Mesenchymal stem cell (in vitro differentiated cells and primary cell): ENCODE results near the gene MACROD2.

Source experiments
- DNase-seq: peaks from one replicate; pipeline ENCODE4 v3.0.0-alpha.2; 2013
- H2AFZ ChIP-seq: one replicate; pipeline ENCODE4 v1.6.1; 2013; ENCODE audit warnings: low read depth, mild to moderate bottlenecking, control low read depth, inconsistent platforms, low read length, moderate library complexity
- H2AK5ac ChIP-seq: 2 replicates; pipeline ENCODE4 v1.6.1; 2013; ENCODE audit warnings: low read length, moderate library complexity, mild to moderate bottlenecking, inconsistent platforms; ENCODE audit not compliant: severe bottlenecking
- H2BK120ac ChIP-seq: one replicate; pipeline ENCODE4 v1.6.1; 2013; ENCODE audit warnings: low read depth, mild to moderate bottlenecking, inconsistent platforms, low read length, moderate library complexity
- H2BK12ac ChIP-seq, 2 experiments: one replicate each; pipeline ENCODE4 v1.6.1; 2013; ENCODE audit warnings: inconsistent platforms in 2 of 2, low read length in 2 of 2, mild to moderate bottlenecking in 2 of 2, moderate library complexity in 2 of 2, control low read depth in 1 of 2
- H2BK15ac ChIP-seq: one replicate; pipeline ENCODE4 v1.6.1; 2013; ENCODE audit warnings: mild to moderate bottlenecking, low read depth, inconsistent platforms; ENCODE audit not compliant: poor library complexity, severe bottlenecking
- H2BK5ac ChIP-seq: 2 replicates; pipeline ENCODE4 v1.6.1; 2013; ENCODE audit warnings: low read depth, mild to moderate bottlenecking, low read length, control low read depth, inconsistent platforms; ENCODE audit not compliant: poor library complexity, severe bottlenecking
- H3K14ac ChIP-seq, 2 experiments: one replicate each; pipeline ENCODE4 v1.6.1; 2013; ENCODE audit warnings: inconsistent platforms in 2 of 2, low read length in 2 of 2, control low read depth in 1 of 2, mild to moderate bottlenecking in 1 of 2, moderate library complexity in 1 of 2
- H3K18ac ChIP-seq, 2 experiments: one replicate each; pipeline ENCODE4 v1.6.1; 2013; ENCODE audit warnings: inconsistent platforms in 2 of 2, low read length in 2 of 2, control low read depth in 1 of 2, low read depth in 1 of 2, mild to moderate bottlenecking in 1 of 2
- H3K23ac ChIP-seq, 2 experiments: one replicate each; pipeline ENCODE4 v1.6.1; 2013; ENCODE audit warnings: inconsistent platforms in 2 of 2, low read length in 2 of 2, mild to moderate bottlenecking in 2 of 2, moderate library complexity in 2 of 2, control low read depth in 1 of 2
- H3K27ac ChIP-seq: 2 replicates; pipeline ENCODE4 v1.5.1; 2013; ENCODE audit warnings: mild to moderate bottlenecking, moderate library complexity, low read length, control low read depth, inconsistent platforms; ENCODE audit not compliant: poor library complexity, severe bottlenecking
- H3K27me3 ChIP-seq, 2 experiments: 2 replicates each; pipeline versions ENCODE4 v1.6.1 to v1.7.0; 2013; ENCODE audit warnings: low read length in 2 of 2, mild to moderate bottlenecking in 2 of 2, moderate library complexity in 2 of 2, control low read depth in 1 of 2, inconsistent platforms in 1 of 2; ENCODE audit not compliant: control insufficient read depth in 1 of 2, insufficient read depth in 1 of 2
- H3K36me3 ChIP-seq, 2 experiments: 2 replicates each; pipeline versions ENCODE4 v1.6.1 to v1.7.0; 2013; ENCODE audit warnings: low read length in 2 of 2, control low read depth in 1 of 2, inconsistent platforms in 1 of 2, low read depth in 1 of 2, mild to moderate bottlenecking in 1 of 2; ENCODE audit not compliant: insufficient read depth in 2 of 2, control insufficient read depth in 1 of 2
- H3K4ac ChIP-seq, 2 experiments: one replicate each; pipeline ENCODE4 v1.6.1; 2013; ENCODE audit warnings: inconsistent platforms in 2 of 2, low read length in 2 of 2, mild to moderate bottlenecking in 2 of 2, moderate library complexity in 2 of 2, control low read depth in 1 of 2, low read depth in 1 of 2
- H3K4me1 ChIP-seq: 2 replicates; pipeline ENCODE4 v1.6.1; 2013; ENCODE audit warnings: low read depth, low read length, control low read depth; ENCODE audit not compliant: control insufficient read depth, insufficient read depth
- H3K4me2 ChIP-seq: 2 replicates; pipeline ENCODE4 v1.6.1; 2013; ENCODE audit warnings: low read length, mild to moderate bottlenecking, inconsistent platforms; ENCODE audit not compliant: poor library complexity, severe bottlenecking
- H3K4me3 ChIP-seq, 2 experiments: 2 replicates each; pipeline versions ENCODE4 v1.5.1 to v1.7.0; 2013; ENCODE audit warnings: low read length in 2 of 2, mild to moderate bottlenecking in 2 of 2, control low read depth in 1 of 2, low read depth in 1 of 2; ENCODE audit not compliant: insufficient read depth in 1 of 2
- H3K79me1 ChIP-seq: replicated peaks from 2 replicates; pipeline ENCODE4 v1.6.1; 2013; ENCODE audit warnings: mild to moderate bottlenecking, control low read depth, low read length, inconsistent platforms; ENCODE audit not compliant: poor library complexity, severe bottlenecking
- H3K9ac ChIP-seq: 2 replicates; pipeline ENCODE4 v1.7.0; 2013; ENCODE audit warnings: mild to moderate bottlenecking, low read length, moderate library complexity
- H3K9me3 ChIP-seq: 2 replicates; pipeline ENCODE4 v1.7.0; 2013; ENCODE audit warnings: mild to moderate bottlenecking, low read length; ENCODE audit not compliant: control insufficient read depth
- H4K8ac ChIP-seq: one replicate; pipeline ENCODE4 v1.6.1; 2013; ENCODE audit warnings: inconsistent platforms, mild to moderate bottlenecking, low read length, moderate library complexity
- H4K91ac ChIP-seq: one replicate; pipeline ENCODE4 v1.6.1; 2013; ENCODE audit warnings: mild to moderate bottlenecking, low read length, inconsistent platforms
- WGBS: methylation state at CpG from one replicate; pipeline ENCODE4 v1.1.7; 2013; ENCODE audit warnings: mixed read lengths; 5-methylcytosine and 5-hydroxymethylcytosine counted together

MACROD2 gene

DNA sequence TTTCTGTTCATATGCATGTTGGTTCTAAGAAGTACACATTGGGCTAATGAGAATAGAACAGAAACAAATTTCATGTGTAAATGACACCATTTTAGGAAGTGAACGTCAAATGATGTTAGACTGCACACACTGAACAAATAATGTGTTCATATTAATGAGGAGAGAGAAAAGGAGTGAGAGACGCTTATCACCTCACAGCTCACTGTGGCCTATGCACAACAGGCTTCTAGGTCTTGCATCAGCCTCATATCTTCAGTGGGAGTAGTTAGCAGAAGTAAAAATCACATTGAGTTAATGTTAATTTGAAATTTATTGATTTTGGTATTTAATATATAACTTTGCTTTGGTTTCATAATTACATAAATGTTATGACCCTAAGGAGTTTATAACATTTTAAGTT is 454.9 kb downstream of the MACROD2 start:
- DNase-seq, result no peak
- no peak overlapping the region for H2AFZ ChIP-seq
- H3K23ac ChIP-seq, result no peak overlapping the region
- H2AK5ac ChIP-seq, result no peak overlapping the region
- H3K4me3 ChIP-seq, result no peak overlapping the region
- H2BK15ac ChIP-seq, result no peak overlapping the region
- H3K9ac ChIP-seq, result no peak overlapping the region
- no peak overlapping the region for H2BK12ac ChIP-seq
- H2BK120ac ChIP-seq, result no peak overlapping the region
- H3K18ac ChIP-seq, result no peak overlapping the region
- no peaks in the 10 kb centered on the region for H3K27me3 ChIP-seq
- no peak overlapping the region for H4K8ac ChIP-seq
- no peak overlapping the region for H3K4ac ChIP-seq
- H3K4me2 ChIP-seq, result no peak overlapping the region
- H3K4me1 ChIP-seq, result no peaks in the 10 kb centered on the region
- no peak overlapping the region for H2BK5ac ChIP-seq
- H3K79me1 ChIP-seq, result no peaks in the 10 kb centered on the region
- whole genome bisulfite sequencing, result 86% methylated on average over 2 of the region's 2 CpGs
- no peak overlapping the region for H4K91ac ChIP-seq
- no peak overlapping the region for H3K14ac ChIP-seq
- no peaks in the 10 kb centered on the region for H3K36me3 ChIP-seq
- no peak overlapping the region for H3K27ac ChIP-seq
- H3K9me3 ChIP-seq, result no peaks in the 10 kb centered on the region

DNA sequence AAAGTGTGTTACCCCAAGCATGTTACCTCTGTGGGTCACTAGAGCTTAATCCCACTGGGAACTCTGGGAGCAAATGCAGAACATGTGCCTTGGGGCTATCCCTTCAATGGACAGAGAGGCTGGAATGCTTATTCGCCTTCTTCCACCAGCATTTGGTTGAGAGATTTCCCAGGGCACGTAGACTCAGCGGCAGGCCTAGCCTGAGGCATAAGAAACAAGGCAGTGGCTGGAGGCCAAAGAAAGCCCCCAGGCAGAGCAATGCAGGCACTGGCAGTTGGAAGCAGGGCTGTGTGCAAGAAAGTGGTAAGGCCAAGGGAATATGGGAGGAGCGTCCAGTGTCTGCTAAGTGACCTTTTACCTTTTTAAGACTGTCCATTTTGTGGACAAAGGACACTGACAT is 456.1 kb downstream of the MACROD2 start:
- DNase-seq, result no peak
- H3K4me1 ChIP-seq, result no peaks in the 10 kb centered on the region
- no peaks in the 10 kb centered on the region for H3K27me3 ChIP-seq
- H2BK15ac ChIP-seq, result no peak overlapping the region
- WGBS, result 98% methylated on average over 4 of the region's 4 CpGs
- H3K9ac ChIP-seq, result no peak overlapping the region
- no peak overlapping the region for H4K91ac ChIP-seq
- no peak overlapping the region for H2BK5ac ChIP-seq
- no peak overlapping the region for H3K23ac ChIP-seq
- H3K4ac ChIP-seq, result no peak overlapping the region
- no peak overlapping the region for H3K4me3 ChIP-seq
- no peak overlapping the region for H2AFZ ChIP-seq
- no peak overlapping the region for H4K8ac ChIP-seq
- H3K9me3 ChIP-seq, result no peaks in the 10 kb centered on the region
- no peak overlapping the region for H2BK120ac ChIP-seq
- H3K18ac ChIP-seq, result no peak overlapping the region
- H3K27ac ChIP-seq, result no peak overlapping the region
- no peak overlapping the region for H3K14ac ChIP-seq
- no peaks in the 10 kb centered on the region for H3K36me3 ChIP-seq
- no peak overlapping the region for H3K4me2 ChIP-seq
- H3K79me1 ChIP-seq, result no peaks in the 10 kb centered on the region
- no peak overlapping the region for H2BK12ac ChIP-seq
- H2AK5ac ChIP-seq, result peak overlapping the region; percentile 64

DNA sequence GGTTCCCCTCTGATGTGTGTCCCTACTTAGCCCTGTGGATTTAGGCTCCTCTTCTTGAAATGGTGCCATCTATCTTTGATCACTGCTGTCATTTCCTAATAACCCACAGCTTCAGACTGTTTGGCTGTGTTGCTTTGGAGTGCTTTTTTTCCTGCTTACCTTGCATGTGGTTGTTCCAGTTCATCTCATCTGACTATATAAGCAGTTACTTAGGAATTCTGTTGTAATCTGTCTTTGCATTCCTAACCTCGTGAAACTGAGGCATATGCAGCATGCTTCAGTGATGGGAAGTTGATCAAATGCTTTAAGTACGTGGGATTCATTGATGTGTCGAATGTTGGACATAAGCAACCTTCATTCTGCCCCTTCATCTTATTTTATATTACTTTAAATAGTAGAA is 457.9 kb downstream of the MACROD2 start:
- no peak overlapping the region for H2BK12ac ChIP-seq
- H2BK5ac ChIP-seq, result no peak overlapping the region
- H3K27ac ChIP-seq, result peak overlapping the region; percentile 26
- WGBS, result 66% methylated on average over 2 of the region's 3 CpGs
- H3K4me1 ChIP-seq, result no peaks in the 10 kb centered on the region
- H3K18ac ChIP-seq, result no peak overlapping the region
- no peaks in the 10 kb centered on the region for H3K9me3 ChIP-seq
- H3K9ac ChIP-seq, result no peak overlapping the region
- no peak overlapping the region for H3K23ac ChIP-seq
- no peak overlapping the region for H3K4me3 ChIP-seq
- no peak overlapping the region for H3K14ac ChIP-seq
- no peak overlapping the region for H4K91ac ChIP-seq
- H3K36me3 ChIP-seq, result no peaks in the 10 kb centered on the region
- DNase-seq, result no peak
- no peak overlapping the region for H4K8ac ChIP-seq
- no peak overlapping the region for H2AFZ ChIP-seq
- no peak overlapping the region for H2BK120ac ChIP-seq
- no peaks in the 10 kb centered on the region for H3K79me1 ChIP-seq
- no peak overlapping the region for H2AK5ac ChIP-seq
- no peak overlapping the region for H3K4me2 ChIP-seq
- H3K4ac ChIP-seq, result no peak overlapping the region
- no peaks in the 10 kb centered on the region for H3K27me3 ChIP-seq
- no peak overlapping the region for H2BK15ac ChIP-seq

DNA sequence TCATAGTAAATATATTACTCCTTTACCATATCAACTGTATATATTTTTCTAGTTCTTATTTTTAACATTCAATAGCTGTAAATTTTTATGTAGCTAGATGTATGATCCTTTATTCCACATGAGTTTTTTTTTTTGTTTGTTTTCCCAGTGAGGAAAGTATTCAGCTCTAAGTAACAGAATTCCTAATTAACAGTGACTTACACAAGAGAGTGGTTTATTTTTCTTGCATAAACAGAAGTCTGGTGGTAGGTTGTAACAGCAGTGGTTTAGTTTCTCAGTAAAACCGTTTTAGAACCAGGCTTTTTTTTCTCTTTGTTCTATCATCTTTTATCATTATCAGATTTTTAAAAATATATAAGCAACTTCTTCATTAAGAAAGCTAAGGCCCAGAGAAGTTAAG is 459.0 kb downstream of the MACROD2 start:
- H3K27ac ChIP-seq, result no peak overlapping the region
- no peaks in the 10 kb centered on the region for H3K27me3 ChIP-seq
- WGBS, result no CpG with 5 or more reads among the region's 1 CpG

More for the DNA sequence above, 459.0 kb downstream of the MACROD2 start:
- Histone ChIP-seq H3K4me2 (no peak overlapping the region), H3K79me1 (no peaks in the 10 kb centered on the region), H4K91ac (no peak overlapping the region), H4K8ac (no peak overlapping the region), H3K4me1 (no peaks in the 10 kb centered on the region), H3K9ac (no peak overlapping the region), H2AK5ac (no peak overlapping the region), H3K9me3 (no peaks in the 10 kb centered on the region), H2AFZ (no peak overlapping the region), H3K18ac (no peak overlapping the region), H2BK12ac (no peak overlapping the region), H3K14ac (no peak overlapping the region), H3K4ac (no peak overlapping the region), H3K36me3 (no peaks in the 10 kb centered on the region), H3K4me3 (no peak overlapping the region), H2BK5ac (no peak overlapping the region), H3K23ac (no peak overlapping the region), H2BK120ac (no peak overlapping the region), H2BK15ac (no peak overlapping the region)
- DNase-seq, result no peak
